COLO668 (cell line): ENCODE data around the gene LRP1B.

ENCODE experiments used
- DNase-seq: peaks from one replicate; lab custom pipeline; 2025; ENCODE audit not compliant: unreplicated experiment; lab: John Stamatoyannopoulos, UW

The LRP1B gene

GRCh38 chr2:141782574-141782973, 348.2 kb downstream of the LRP1B start:
- no peak for DNase-seq

- no peak for DNase-seq
Measured at GRCh38 chr2:141778315-141778835, 352.4 kb downstream of the LRP1B start.

- no peak for DNase-seq
Measured at GRCh38 chr2:141770530-141770929, 360.3 kb downstream of the LRP1B start.

- DNase-seq, result no peak
Measured at GRCh38 chr2:141767691-141768090, 363.1 kb downstream of the LRP1B start.

GRCh38 chr2:141767051-141767450, 363.8 kb downstream of the LRP1B start:
- DNase-seq, result no peak

GRCh38 chr2:141766225-141766624, 364.6 kb downstream of the LRP1B start:
- DNase-seq, result no peak

GRCh38 chr2:141748616-141749015, 382.2 kb downstream of the LRP1B start:
- DNase-seq, result no peak

- no peak for DNase-seq
Measured at GRCh38 chr2:141741652-141742051, 389.2 kb downstream of the LRP1B start.

GRCh38 chr2:141737492-141738255, 393.1 kb downstream of the LRP1B start:
- DNase-seq, result no peak

- DNase-seq, result no peak
Measured at GRCh38 chr2:141736466-141736865, 394.4 kb downstream of the LRP1B start.

- no peak for DNase-seq
Measured at GRCh38 chr2:141728886-141729285, 401.9 kb downstream of the LRP1B start.

- DNase-seq, result no peak
Measured at GRCh38 chr2:141728142-141728541, 402.7 kb downstream of the LRP1B start.

GRCh38 chr2:141724426-141724825, 406.4 kb downstream of the LRP1B start:
- DNase-seq, result no peak

GRCh38 chr2:141723814-141724213, 407.0 kb downstream of the LRP1B start:
- DNase-seq, result no peak

- no peak for DNase-seq
Measured at GRCh38 chr2:141720476-141720875, 410.3 kb downstream of the LRP1B start.

- no peak for DNase-seq
Measured at GRCh38 chr2:141714496-141714895, 416.3 kb downstream of the LRP1B start.

- no peak for DNase-seq
Measured at GRCh38 chr2:141711627-141712026, 419.2 kb downstream of the LRP1B start.

- no peak for DNase-seq
Measured at GRCh38 chr2:141710589-141711239, 420.1 kb downstream of the LRP1B start.

- DNase-seq, result no peak
Measured at GRCh38 chr2:141709756-141710155, 421.1 kb downstream of the LRP1B start.

GRCh38 chr2:141707486-141707885, 423.3 kb downstream of the LRP1B start:
- DNase-seq, result no peak

- no peak for DNase-seq
Measured at GRCh38 chr2:141704541-141704940, 426.3 kb downstream of the LRP1B start.

- DNase-seq, result no peak
Measured at GRCh38 chr2:141703501-141703900, 427.3 kb downstream of the LRP1B start.
